ENCODE results near the gene ZDHHC14.

ZDHHC14 gene

GRCh38 chr6:157631412-157631811, 250.4 kb downstream of the ZDHHC14 start:
- no peak overlapping the region for H3K4me3 ChIP-seq (ENCODE audit: low read depth, low read length)
- no peak for DNase-seq (ENCODE audit: low read depth)
- TF ChIP-seq CTCF (IDR thresholded peaks at IDR 0.05; ENCODE audit: insufficient read depth, low read depth, low read length, missing control alignments) = no peak

GRCh38 chr6:157631838-157632614, 251.0 kb downstream of the ZDHHC14 start:
- no peak for TF ChIP-seq CTCF (IDR thresholded peaks at IDR 0.05; ENCODE audit: insufficient read depth, low read depth, low read length, missing control alignments)
- DNase-seq (ENCODE audit: low read depth) = no peak
- H3K4me3 ChIP-seq (ENCODE audit: low read depth, low read length) = no peak overlapping the region

- no peak for DNase-seq (ENCODE audit: low read depth)
- TF ChIP-seq CTCF (IDR thresholded peaks at IDR 0.05; ENCODE audit: insufficient read depth, low read depth, low read length, missing control alignments) = no peak
- no peak overlapping the region for H3K4me3 ChIP-seq (ENCODE audit: low read depth, low read length)
Measured at GRCh38 chr6:157632821-157633220, 251.8 kb downstream of the ZDHHC14 start.

GRCh38 chr6:157634546-157634945, 253.6 kb downstream of the ZDHHC14 start:
- no peak for DNase-seq (ENCODE audit: low read depth)
- no peak for TF ChIP-seq CTCF (IDR thresholded peaks at IDR 0.05; ENCODE audit: insufficient read depth, low read depth, low read length, missing control alignments)
- no peak overlapping the region for H3K4me3 ChIP-seq (ENCODE audit: low read depth, low read length)

GRCh38 chr6:157635388-157636244, 254.6 kb downstream of the ZDHHC14 start:
- no peak overlapping the region for H3K4me3 ChIP-seq (ENCODE audit: low read depth, low read length)
- no peak for TF ChIP-seq CTCF (IDR thresholded peaks at IDR 0.05; ENCODE audit: insufficient read depth, low read depth, low read length, missing control alignments)
- no peak for DNase-seq (ENCODE audit: low read depth)

GRCh38 chr6:157637516-157637915, 256.5 kb downstream of the ZDHHC14 start:
- H3K4me3 ChIP-seq (ENCODE audit: low read depth, low read length) = no peak overlapping the region
- no peak for TF ChIP-seq CTCF (IDR thresholded peaks at IDR 0.05; ENCODE audit: insufficient read depth, low read depth, low read length, missing control alignments)
- DNase-seq (ENCODE audit: low read depth) = no peak

Data from GM12865 (cell line).